Measurements from ENCODE around the gene OGG1. TPM values are rescaled to one million over a fixed set of nuclear protein-coding genes. Genes with fewer than 3 reads are reported as not detected.

OGG1 gene
- total RNA-seq, 1 donor = 32.1 TPM

DNA sequence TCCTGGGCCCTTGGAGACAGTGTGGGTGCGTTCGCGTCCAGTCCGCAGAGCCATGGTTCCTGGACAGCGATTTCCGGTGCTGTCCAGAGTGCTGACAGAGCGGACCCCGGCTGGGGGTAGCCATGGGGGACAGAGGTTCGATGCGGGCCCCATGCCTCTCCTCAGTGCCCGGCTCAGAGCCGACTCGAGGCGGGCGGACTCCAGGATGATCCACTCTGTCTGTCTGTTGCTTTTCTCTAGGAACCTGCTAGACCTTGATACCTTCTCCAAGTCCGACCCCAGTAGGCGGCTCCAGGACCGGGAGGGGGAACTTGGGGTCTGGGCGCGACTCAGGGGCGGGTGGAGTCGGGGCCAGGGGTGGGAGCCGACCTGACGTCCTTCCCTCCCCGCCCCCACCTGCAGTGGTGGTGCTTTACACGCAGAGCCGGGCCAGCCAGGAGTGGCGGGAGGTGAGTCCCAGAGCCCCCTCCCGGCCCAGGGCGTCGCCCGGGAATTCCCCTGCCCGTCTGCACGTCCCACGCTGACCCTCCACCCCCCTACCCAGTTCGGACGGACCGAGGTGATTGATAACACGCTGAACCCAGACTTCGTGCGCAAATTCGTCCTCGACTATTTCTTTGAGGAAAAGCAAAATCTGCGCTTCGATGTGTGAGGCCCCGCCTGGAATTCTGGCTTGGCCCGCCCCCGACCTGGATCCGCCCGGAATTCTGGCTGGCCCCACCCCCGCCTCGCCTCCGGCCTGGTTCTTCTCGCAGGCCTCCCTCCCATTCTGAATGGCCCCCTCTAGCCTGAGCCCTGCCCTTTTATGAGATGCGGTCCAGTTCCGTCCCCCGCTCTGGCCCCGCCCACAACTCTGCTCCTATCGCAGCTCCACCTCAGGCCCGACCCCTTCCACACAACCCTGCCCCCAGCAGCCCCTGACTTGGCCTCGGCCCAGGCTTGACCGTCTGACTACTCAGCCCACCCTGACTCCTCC lies 45.1 kb upstream of the OGG1 start:
- TF ChIP-seq, protein P1, sequence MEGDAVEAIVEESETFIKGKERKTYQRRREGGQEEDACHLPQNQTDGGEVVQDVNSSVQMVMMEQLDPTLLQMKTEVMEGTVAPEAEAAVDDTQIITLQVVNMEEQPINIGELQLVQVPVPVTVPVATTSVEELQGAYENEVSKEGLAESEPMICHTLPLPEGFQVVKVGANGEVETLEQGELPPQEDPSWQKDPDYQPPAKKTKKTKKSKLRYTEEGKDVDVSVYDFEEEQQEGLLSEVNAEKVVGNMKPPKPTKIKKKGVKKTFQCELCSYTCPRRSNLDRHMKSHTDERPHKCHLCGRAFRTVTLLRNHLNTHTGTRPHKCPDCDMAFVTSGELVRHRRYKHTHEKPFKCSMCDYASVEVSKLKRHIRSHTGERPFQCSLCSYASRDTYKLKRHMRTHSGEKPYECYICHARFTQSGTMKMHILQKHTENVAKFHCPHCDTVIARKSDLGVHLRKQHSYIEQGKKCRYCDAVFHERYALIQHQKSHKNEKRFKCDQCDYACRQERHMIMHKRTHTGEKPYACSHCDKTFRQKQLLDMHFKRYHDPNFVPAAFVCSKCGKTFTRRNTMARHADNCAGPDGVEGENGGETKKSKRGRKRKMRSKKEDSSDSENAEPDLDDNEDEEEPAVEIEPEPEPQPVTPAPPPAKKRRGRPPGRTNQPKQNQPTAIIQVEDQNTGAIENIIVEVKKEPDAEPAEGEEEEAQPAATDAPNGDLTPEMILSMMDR (IDR thresholded peaks at IDR 0.05; ENCODE audit: insufficient read depth, low read length) = no peak
- peak; percentile 23 for DNase-seq (ENCODE audit: low read depth)
- peak overlapping the region; percentile 42 for H3K4me3 ChIP-seq (ENCODE audit: low read depth, low read length)

DNA sequence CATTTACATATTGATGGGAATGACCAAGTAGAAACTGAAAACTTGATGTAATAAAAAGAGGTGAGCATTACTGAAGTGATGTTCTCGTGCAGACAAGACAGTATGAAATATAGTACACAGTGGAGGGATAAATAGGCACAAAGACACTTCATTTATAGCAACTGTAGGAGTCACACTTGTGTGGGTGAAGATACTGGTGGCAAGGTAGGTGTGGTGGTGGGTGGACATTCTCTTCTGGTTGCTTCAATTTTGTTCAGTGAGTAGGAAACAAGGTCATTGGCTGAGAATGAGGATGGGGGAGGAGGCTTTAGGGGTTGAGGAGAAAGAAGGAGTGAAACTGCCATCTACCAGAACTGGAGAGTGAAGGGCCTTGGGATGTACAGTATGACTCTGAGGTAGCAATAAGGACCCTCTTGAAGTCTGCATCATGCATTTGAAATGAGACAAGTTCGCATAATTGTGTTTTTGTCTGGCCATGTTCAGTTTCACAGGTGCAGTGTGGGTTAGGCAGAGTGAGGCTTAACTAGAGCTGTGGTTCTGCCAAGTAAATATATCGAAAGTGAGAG lies 39.5 kb upstream of the OGG1 start:
- TF ChIP-seq, protein P1 (IDR thresholded peaks at IDR 0.05; ENCODE audit: insufficient read depth, low read length) = no peak

DNA sequence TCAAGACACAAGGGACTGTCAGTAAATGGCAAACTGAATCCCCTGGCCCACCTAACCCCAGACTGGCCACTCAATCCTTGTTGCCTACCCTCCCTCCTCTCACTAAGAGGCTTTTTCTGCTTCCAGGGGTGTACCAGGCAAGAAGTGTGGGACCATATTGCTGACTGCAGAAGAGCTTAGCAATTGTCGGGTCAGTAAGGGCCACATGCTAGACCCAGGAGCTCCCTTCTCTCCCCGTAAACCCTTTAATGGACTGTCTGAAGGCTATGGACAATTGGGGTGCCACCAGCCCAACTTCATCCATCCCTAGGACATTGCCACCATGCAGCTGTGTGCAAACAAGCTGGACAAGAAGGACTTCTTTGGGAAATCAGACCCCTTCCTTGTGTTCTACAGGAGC lies 37.3 kb upstream of the OGG1 start:
- no peak overlapping the region for H3K4me3 ChIP-seq (ENCODE audit: low read depth, low read length)
- TF ChIP-seq, protein P1 (IDR thresholded peaks at IDR 0.05; ENCODE audit: insufficient read depth, low read length) = no peak
- DNase-seq (ENCODE audit: low read depth) = no peak

More for the DNA sequence above, 39.5 kb upstream of the OGG1 start:
- H3K4me3 ChIP-seq (ENCODE audit: low read depth, low read length) = no peak overlapping the region
- no peak for DNase-seq (ENCODE audit: low read depth)

DNA sequence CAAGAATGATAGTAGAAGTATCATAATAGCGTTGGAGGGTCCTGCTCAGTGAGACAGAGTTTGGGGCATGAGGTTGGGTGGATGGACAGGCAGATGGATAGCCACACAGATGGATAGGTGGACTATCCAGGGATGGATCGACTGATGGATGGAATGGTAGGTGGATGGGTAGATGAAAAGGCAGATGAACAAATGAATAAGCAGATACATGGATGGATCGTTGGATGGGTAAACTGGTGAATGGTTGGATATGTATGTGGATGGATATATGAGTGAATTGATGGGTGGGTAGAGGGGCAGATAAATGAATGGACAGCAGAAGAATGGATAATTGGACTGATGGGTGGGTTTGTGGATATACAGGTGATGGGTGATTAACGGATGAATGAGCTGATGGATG lies 36.6 kb upstream of the OGG1 start:
- no peak for DNase-seq (ENCODE audit: low read depth)
- TF ChIP-seq, protein P1 (IDR thresholded peaks at IDR 0.05; ENCODE audit: insufficient read depth, low read length) = no peak
- H3K4me3 ChIP-seq (ENCODE audit: low read depth, low read length) = no peak overlapping the region

DNA sequence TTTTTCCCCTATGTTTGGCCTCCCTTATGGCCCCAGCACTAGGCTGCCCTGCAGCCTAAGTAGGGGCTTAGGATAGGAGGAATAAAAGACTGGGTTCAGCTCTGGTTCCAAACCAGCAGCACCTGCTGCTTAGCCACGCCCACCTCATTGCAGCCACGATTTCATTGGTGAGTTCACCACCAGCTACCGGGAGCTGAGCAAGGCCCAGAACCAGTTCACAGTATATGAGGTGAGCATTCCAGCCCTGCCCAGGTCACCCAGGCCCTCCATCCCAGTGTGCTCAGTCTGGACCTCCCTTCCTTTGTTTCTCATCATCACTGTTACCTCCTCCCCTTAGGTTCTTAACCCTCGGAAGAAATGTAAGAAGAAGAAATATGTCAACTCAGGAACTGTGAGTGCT lies 34.6 kb upstream of the OGG1 start:
- no peak overlapping the region for H3K4me3 ChIP-seq (ENCODE audit: low read depth, low read length)
- no peak for DNase-seq (ENCODE audit: low read depth)
- TF ChIP-seq, protein P1 (IDR thresholded peaks at IDR 0.05; ENCODE audit: insufficient read depth, low read length) = no peak

DNA sequence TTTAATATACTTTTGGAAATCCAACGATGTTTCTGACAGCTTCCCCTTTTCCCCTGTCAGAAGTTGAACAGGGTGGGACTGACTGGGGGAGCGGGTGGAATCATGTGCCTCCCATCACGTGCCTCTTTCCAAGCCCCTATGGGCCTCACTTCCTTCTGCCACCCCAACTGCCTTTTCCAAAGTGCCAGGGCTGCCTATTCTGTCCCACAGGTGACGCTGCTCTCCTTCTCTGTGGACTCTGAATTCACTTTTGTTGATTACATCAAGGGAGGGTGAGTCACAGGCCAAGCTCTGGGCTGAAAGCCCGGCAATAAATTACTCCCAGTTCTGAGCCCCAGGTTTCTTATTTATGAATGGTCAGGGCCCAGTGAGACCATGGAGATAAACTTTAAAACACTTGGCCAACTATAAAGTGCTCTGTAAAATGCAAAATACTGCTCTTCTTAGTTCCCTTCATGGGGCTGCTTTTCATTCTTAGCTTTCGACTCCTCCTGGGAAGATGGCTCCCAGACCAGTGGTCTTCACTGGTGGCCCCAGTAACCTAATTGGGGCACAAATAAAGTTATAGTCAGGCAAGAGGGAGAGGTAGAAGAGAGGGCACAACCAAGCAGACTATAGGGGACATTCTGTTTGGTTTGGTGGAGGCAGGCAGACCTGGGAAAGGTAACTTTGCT lies 33.9 kb upstream of the OGG1 start:
- DNase-seq (ENCODE audit: low read depth) = peak; percentile 96
- TF ChIP-seq, protein P1 (IDR thresholded peaks at IDR 0.05; ENCODE audit: insufficient read depth, low read length) = peak; percentile 98
- H3K4me3 ChIP-seq (ENCODE audit: low read depth, low read length) = no peak overlapping the region

All from fibroblast of the aortic adventitia (primary cell).